NCI-H748 (cell line): ENCODE measurements around the gene MRRF.

Experiments
- DNase-seq: peaks from one replicate; lab custom pipeline; 2025; ENCODE audit not compliant: unreplicated experiment; lab: John Stamatoyannopoulos, UW

MRRF gene

DNA sequence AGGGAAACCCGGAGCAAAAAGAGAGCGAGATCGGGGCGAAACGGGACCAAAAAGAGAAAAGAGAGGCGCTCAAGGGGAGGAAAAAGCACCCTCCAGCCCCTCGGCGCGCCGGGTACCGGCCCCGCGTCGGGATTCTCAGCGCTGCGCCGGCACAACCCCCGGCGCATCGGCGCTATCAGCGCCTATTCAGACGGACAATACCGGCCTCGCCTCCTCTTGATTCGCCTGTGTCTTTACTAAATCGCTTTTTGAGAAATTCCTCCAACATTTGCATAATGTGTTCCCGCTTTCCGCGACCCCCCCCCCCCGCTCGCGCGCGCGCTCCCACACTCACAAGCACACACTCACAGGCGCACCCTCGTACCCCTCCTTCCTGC is 36.5 kb upstream of the MRRF start:
- DNase-seq: peak; percentile 51

DNA sequence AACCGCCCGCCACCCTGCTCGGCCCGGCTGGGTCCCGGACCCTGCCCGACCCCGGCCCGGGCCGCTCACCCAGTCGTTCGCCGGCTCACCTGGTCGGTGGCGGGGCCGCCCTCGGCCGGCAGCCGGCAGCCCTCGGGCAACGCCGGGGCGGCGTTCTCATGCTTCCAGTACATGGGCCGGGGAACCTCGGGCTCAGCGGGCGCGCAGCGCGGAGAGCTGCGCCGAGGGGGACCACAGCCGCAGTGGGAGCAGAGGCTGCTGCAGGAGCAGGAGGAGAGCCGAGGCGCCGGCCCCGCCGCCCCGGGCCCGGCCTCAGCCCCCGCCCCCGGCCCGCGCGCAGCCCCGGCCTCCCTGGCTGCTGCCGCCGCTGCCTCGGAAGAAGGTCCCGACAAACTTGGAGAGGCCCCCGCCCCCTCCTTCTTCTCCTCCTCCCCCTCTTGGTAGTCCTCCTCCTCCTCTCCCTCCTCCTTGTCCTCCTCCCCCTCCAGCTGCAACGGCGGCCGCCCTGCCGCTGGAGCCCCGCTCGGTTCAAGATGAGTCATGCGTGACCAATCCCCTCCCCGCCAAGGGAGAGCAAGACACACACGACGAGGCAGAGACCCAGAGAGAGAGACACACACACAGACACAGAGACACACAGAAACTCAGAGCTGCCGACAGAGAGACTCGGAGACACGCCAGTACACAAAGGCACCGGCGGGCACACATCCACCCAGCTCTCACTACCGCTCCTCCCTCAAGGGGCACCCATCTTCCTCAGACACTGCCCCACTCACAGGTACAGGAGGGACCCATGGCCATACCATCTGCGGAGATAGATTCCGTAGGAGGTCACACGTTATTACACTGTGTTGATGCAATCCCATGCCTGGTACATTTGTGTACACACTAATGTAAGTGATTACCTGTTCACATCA is 35.9 kb upstream of the MRRF start, which contains the start of gene LHX6:
TSS of gene LHX6 (minus strand) at position 390 of the 917 bp plus-strand sequence. CDS start at position 173, 217 bp downstream.
- DNase-seq: peak; percentile 58

DNA sequence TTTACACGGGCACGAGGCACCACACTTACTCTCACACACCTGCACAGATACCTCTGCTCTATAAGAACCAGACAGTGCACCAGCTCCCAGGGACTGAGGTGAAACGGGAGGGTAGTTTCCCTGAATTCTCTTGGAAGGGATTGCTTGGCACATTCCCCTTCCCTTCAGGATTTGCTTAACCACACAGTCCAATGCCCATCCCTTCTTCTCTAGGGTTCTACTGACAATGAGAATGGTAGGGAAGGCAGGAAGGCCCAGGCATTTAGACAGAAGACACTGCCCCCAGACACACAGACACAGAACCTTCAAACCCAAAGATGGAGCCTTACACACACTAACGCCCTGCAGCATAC is 35.2 kb upstream of the MRRF start:
- DNase-seq: no peak

DNA sequence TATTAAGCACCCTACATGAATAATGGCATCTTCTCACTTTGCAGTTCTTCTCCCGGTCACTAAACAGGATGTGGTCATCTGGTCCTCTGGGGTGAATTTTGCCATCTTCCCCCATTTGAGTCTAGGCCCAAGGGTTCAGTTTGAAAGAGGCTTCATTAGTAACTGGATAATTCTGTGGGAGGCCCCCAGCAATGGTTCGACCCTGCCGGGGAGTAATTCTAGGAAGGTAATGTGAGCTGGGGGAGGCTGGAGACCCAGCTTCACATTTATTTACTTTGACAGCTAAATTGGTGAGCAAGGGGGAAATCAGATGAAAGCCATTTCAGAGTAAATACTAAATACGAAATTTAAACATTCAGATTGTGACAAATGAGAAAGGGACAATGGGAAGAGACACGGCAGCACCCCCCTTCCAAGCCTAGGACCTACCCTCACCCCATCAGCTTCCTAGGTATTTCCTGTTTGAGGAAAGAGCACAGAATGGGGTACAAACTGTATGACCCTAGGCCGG is 31.8 kb upstream of the MRRF start:
- no peak for DNase-seq

DNA sequence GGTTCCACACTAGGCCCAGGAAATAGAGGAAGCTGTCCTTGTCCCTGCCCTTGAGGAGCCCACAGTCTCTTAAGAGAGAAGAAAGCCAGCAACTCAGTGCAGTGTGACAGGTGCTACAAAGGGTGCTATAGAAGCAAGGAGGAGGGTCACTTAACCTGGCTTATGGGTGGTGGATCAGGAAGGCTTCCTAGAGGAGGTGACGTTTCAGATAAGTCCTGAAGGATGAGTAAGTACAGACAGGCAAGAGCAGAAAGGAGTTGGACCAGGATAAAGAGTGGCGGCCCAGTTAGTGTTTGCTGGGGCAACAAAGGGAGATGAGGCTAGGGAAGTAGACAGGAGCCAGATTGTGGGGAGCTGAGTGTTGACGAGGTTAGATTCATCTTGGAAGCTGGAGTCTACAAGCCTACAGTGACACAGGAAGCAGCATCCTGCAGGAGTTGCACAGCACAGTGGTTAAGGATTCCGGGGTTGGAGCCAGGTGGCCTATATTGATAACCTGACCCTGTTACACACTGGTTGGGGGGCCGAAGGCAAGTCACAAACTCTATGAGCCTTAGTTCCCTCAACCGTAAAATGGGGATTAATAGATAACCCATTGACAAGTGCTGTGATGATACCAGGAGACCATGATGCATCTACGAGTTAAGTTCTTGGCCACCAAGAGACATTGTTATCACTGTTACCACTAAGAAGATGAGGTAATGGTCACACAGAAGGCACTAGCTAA is 30.5 kb upstream of the MRRF start:
- no peak for DNase-seq

DNA sequence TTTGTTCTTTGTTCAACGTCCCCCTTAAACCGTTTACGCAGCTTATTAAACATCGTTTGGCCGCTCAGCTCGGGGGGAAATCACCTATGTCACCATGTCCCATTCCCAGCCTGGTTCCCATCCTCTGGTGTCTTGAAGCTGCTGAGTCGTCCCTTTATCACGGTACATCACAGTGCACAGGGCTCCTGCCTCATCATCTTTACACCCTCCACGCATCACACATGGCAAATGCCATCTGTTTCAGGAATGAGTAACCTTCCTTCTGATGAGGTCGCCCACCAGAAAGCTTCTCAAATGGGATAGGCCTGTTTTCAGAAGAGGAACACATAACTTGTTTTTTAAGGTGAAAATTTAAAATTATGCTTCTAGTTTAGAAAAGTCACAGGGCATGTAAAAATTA is 28.0 kb upstream of the MRRF start:
- no peak for DNase-seq

DNA sequence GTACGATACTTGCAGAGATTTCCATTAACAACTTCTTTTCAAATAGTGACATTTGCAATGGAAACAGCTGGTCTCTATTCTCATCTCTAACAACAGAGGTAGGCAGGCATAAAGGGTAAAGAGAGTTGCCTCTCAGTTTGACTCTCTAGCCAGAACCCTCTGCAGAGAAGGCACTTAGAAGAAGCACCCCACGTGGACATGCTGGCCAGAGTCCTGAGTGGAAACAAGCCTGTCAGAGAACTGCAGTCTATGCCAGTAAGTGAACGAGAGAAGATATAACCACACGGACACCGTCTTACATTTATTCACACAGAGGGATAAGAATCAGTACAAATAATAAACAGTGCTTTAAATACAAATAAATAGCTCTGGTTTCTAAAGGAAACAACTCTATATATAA is 25.0 kb upstream of the MRRF start:
- DNase-seq: no peak

DNA sequence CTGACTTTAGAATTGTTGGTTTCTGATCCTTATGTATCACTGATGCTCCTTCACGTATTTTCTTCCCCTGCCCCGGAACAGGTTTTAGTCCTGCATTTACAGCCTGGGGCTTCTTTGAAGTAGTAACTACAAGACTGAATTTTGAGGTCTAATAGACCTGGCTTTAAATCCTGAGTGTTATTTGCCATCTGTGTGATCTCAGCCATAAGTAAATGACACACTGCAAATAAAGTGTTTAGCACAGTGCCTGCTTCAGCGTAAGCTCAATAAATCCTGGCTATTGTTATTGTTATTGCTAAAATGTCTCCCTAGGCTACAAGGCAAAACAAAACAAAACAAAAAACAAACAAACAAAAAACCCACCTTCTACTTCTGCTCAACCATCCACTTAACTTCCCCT is 20.3 kb upstream of the MRRF start:
- no peak for DNase-seq

DNA sequence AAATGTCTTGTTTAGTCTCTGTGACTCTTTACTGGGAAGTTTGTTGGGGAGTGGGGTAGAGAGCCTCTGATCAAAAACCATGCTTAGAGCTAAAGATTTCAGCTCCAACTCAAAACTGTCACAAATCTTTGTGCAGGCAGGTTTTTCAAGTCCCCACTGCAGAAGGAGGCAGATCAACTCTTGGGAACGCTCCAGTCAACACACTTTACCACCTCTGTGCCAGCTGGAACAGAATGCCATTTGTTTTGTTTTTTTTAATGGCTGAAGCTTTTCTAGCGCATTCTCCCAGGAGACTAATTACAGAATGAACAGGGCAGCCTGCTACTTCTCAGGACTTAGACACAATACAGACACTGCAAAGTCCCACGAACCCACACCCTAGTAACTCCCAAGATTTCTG is 18.0 kb upstream of the MRRF start:
- DNase-seq: no peak

DNA sequence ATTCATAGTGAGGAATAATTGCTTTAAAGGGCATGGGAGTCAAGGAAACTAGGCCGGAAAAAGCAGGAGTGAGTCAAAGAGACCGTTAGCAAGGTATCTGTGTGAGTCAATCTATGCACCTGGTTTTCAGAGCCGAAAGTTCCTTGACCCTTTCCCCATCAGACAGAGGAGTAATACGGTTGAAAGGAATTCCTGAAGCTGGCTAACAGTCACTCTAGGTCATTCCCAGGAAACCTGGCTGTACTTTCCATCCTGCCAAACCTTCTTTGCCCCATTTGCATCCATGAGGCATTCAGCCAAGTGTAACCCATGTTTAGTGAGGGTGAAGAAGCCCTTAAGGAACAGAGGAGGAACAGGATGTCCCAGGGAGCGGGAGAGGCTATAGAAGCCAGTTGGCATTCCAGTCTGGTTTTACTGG is 16.2 kb upstream of the MRRF start:
- DNase-seq: no peak

DNA sequence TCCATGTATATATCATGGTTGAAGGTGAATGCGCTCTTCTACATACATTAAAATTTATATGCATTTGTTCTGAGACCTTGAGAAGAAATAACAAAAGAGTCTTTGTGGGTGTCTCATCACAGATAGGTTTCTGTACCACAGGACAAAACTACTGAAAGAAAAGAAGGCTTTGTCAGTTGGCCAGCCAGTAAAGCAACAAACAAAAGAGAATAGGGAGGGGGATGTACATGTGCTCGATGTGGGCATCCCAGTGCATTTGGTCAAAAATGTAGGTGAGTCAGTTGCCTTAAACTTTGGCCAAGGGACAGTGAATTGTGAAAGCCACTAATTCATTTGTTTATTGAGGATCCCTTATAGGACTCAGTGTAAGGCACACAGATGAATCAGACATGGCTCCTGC is 13.3 kb upstream of the MRRF start:
- no peak for DNase-seq

DNA sequence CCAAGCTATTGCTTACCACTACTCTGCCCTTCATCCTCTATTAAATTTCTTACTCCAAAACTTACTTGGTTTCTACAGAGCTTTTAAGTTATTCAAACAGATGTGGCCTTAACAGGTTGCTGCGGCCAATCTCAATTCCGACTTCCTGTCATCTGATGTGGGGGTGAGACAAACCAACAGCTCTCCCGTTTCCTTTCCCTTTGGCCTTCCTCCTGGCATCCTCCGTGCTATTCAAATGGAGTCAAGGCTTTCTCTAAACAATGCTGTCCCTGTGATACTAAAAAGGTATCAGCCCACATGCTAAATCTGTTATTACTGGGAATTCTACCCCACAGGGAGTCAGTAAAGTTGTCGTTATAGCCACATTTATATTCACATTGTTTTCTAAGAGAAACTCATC is 11.9 kb upstream of the MRRF start:
- no peak for DNase-seq

DNA sequence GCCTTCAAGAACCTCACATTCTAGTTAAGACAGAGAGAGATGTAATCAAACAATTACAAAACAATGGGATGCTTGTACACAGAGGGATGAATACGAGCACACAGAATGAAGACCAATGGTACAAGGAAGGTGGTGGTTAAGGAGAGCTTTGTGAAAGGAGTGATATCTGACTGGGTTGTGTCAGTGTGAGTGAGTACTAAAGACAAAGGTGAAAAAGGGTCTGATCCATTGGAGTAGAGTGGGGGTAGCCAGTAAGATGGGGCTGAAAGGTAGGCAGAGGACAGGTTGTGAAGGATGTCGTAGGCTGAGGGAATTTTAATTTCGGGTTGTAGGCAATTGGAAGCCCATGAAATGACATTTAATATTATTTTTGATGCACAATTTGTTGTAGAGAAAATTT is 9.9 kb upstream of the MRRF start:
- DNase-seq: no peak

DNA sequence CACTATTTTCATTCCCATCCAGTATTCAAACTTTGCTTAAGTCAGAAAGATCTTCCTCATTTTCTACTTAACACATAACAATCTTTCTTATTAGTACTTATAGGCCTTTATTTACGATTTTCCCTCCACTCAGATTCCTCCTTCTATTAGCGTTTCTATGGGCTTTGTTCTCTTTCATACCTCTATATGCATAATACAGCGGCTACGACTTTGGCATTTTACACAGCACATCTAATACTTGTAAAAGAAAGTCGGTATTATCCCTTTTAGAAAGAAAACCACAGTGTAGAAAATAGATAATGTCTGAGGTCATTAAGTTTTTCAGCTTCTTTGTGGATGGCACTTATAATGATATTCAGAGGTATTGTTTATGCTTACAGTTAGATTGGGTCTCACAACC is 8.5 kb upstream of the MRRF start:
- DNase-seq: no peak

DNA sequence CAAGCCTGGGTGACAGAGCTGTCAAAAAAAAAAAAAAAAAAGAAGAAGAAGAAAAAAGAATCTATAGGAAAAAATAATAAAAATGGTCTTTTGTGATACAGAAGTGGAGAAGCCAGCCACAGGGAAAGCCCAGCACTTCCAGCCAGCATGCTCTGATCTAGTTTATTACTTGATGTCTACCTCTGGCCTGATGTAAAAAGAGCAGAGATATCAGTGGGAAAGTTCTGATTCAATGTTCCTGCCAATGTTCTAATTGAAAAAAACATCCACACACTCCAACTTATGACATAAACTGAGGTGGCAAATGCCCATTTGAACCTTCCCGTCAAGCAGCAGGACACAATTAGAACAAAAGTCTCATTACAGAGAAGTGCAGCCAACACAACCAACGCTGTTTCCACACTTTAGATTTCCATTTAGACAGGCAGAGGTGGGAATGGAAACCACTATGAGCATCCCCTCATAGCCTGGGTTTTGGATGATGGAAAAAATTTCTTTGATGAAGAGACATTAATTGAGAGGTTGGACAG is 5.7 kb upstream of the MRRF start:
- DNase-seq: no peak

DNA sequence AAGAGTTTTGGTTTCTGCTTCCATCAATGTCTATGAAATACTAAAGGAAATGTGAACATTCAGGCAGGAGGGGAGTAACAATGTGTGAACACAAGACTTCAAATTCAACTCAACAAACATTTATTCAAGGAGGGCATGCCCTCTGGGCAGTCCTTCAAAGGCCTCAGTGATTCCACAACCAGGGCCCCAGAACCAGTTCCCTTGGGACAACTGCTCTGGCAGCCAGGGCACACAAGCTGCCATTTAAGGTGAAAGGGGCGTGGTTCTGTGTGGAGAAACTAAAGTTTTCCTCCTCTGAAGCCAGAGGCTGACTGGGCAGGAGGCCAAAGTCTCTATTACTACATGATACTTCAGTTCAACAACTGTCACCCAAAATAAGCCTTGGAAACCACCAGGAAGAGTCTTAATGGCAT is 3.2 kb upstream of the MRRF start:
- DNase-seq: peak; percentile 20

DNA sequence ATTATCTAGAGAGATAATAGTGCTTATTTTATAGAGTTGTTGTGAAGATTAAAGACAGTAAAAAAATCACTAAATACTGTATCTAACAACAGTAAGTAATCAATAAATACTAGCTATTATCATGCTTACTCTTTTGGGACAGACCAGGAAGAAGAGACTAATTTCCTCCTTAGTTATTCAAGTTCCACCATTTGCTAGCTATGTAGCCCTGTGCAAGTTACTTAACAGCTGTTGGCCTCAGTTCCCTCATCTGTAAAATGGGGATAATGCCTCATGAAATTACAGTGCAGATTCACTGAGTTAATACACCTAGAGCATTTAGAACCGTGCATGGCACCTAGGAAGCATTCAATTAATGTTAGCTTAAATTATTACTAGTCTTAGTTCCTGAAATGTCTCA is 2.6 kb upstream of the MRRF start:
- no peak for DNase-seq

DNA sequence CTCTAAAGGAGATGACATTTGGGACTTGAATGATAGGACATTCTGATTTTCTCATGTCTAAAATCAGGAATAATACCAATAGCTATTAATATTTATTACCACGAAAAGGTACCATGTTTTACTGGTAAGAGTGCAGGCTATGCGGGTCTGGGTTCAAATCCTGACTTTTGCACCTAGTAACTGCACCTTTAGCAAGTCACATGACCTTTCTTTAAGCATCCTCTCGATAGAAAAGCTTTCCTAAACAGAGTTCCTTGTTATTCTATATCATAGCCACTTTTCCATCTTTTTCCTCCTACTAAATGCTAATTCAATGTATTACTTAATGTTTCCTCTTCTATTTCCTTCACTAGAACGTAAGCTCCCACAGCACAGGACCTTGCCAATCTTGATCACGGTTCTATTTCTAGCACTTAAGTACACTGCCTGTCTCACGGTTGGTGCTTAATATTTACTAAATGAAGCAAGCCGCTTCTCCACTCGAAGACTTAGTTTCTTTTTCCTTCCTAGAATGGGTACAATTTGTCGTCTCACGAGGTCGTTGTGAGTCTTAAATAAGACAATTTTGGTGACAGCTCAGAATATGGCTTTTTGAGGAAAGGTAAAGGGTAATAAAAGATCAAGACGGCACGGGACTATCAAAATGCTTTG is 858 bp upstream of the MRRF start:
- DNase-seq: peak; percentile 26

DNA sequence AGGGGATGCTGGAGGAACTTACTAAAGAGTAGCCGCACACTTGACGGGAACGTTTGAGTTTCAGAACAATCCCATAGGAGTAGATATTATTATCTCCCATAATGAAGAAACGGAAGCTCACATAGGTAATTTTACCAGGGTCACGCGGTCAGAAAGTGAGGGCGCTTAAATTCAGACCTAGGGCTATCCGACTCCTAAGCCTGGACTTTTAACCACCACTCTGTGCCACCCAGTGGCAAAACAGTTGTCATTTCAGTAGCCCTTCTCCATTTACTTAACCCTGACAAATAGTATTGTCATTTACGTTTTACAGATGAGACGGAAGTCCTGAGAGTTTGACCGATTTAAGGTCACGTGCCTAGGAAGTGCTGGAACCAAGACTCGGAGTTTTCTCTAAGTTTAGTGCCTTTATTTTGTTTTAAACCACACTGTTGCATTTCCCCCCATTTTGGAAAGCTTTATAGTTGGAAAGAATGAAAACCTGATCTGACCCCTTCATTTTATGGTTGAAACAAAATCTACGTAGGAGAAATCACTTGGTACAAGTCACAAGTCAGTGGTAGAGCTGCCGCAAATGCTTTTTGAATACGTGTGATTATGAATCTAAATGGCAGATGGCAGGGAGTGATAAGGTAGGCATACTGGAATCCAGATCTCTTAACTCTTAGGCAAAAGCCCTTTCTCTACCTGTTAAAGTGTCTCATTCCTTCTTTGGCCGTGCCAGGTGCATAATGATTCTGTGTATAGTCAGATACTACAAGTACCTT is 650 bp downstream of the MRRF start:
- peak; percentile 43 for DNase-seq

DNA sequence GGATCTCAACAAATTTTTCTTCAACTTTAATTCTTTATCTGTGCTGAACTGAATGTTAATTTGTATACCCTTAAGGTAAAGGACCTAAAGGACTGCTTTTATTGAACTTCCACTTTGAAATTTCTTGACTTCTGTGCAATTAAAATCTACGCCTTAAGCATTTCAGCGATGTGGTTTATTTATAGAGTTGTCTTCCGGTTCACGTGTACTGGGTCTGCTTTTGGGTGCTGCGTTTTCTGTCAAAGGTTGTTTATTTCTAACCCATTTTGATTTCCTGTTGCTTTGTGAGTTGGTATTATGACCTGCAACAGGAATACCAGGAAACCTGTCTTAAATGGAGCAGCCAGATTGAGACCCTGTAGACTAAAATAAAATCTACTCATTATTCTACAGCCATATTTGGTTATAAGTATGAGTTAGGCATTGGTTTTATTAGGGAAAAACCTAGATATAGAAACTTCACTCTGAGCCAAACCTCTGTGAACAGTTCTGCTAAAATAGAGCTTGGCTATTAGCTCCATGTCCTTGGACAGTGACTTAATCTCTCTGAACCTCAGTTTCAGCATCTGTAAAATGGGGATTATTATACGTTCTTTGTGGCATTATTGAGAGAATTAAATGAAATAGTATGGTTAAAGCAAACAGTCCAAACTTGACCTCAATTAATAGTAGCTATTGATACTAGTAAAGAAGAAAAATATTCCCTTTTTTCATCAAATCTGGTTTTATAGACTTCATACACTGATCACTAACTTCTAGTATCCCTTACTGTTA is 3.5 kb downstream of the MRRF start:
- DNase-seq: no peak
